DMS 273 treated with DMSO at 0.1 percent for 48 hours (cell line): ENCODE results near the gene PFDN4.

Source experiments
- DNase-seq: peaks from one replicate; lab custom pipeline; 2025; lab: John Stamatoyannopoulos, UW

Gene PFDN4

GRCh38 chr20:54200487-54201267 is 7.2 kb upstream of the PFDN4 start:
- DNase-seq = no peak

- no peak for DNase-seq
Measured at GRCh38 chr20:54201268-54201846, 6.5 kb upstream of the PFDN4 start.

DNA sequence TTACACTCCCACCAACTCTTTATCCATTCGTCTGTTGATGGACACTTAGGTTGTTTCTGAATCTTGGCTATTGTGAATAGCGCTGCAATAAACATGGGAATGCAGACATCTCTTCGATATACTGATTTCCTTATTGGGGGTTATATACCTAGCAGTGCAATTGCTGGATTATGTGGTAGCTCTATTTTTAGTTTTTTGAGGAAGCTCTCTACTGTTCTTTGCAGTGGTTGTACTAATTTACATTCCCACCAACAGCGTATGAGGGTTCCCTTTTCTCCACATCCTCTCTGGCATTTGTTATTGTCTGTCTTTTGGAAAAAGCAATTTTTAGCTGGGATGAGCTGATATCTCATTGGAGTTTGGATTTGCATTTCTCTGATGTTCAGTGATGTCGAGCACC is 4.6 kb upstream of the PFDN4 start:
- DNase-seq = no peak

- DNase-seq = no peak
Measured at GRCh38 chr20:54204063-54204462, 3.8 kb upstream of the PFDN4 start.

DNA sequence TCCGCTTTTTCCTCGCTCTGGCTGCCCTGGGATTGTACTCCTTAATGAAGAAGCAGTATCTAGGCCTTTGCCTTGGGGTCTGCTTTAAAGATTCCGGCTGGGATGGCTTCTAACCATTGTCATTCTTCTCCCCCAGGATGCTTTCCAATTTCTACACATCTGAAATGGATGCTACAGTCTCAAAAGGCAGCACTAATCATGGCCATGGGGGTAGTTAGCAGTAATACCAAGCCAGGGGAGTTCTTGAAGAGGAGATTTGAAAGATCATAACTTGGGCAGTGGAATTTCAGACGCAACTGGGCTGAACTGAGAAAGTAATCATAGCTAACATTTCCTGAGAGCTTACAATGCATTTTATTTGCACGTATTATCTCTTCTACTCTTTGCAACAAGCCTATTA is 3.4 kb upstream of the PFDN4 start:
- no peak for DNase-seq

GRCh38 chr20:54205450-54205849 is 2.4 kb upstream of the PFDN4 start:
- no peak for DNase-seq

GRCh38 chr20:54207053-54207742 is 689 bp upstream of the PFDN4 start:
- no peak for DNase-seq

DNA sequence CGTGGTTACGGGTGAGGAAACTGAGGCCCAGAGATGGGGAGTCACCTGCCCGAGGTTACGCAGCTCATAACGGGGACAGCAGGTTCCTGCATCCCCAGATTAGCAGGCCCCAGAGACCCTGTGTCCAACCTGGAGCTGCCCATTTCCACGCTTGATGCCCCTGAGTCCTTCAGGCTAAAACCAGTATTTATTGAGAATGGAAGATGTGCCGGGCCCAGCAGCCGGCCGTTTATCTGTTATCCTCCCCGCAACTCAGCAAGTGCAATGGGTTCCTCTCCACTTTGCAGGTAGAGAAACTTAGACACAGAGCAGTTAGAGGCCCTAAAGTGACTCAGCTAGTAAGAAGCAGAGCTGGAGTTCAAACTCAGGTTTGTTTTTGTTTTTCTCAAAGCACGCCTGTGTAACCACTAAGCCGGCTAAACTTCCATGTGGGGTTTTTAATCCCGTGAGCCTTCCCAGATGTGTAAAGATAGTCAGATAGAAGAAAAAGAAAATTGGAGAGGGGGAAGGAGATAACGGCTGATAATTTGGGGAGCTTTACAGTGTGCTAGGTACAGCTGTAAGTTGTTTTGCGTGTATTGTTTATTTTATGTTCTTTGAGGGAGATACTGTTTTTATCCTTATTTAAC is 775 bp downstream of the PFDN4 start:
- DNase-seq = no peak

- no peak for DNase-seq
Measured at GRCh38 chr20:54209216-54209813, 1.4 kb downstream of the PFDN4 start.

DNA sequence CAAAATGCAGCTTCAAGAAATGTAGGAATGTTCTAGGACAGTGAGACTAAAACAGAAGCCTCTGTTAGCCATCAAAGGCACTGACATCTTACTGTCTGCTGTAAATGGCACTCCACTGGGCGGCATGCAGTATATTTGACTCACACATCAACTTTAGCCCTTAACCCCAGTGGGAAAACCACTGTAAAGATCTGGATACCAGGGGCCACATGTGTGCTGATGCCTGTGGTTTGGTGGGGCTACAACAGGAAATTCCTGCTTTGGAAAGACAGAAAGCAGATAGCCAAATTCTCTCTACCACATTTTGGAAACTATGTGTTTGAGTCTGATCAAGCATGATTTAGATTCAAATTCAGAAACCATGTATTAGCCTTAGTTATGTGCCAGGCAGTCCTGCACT is 4.3 kb downstream of the PFDN4 start:
- DNase-seq = no peak

GRCh38 chr20:54212871-54213270 is 5.0 kb downstream of the PFDN4 start:
- no peak for DNase-seq

DNA sequence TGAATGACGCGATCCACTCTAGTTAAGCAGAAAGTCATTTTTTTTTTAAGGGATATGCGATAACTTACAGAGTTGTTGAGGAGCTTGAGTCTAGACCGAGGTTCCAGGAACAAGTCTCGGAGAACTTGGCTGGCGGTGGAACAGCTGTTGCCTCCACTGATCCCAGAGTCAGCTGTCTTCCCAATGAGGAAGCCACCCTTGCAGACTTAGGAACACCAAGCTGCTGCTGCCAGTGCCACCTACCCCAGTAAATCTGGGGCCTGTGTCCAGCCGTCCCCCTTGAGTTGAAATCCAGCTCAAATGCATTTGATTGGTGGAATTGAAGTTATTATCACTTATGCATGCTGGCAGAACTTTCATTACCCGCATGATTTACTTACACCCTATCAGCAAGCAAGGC is 6.7 kb downstream of the PFDN4 start:
- no peak for DNase-seq

DNA sequence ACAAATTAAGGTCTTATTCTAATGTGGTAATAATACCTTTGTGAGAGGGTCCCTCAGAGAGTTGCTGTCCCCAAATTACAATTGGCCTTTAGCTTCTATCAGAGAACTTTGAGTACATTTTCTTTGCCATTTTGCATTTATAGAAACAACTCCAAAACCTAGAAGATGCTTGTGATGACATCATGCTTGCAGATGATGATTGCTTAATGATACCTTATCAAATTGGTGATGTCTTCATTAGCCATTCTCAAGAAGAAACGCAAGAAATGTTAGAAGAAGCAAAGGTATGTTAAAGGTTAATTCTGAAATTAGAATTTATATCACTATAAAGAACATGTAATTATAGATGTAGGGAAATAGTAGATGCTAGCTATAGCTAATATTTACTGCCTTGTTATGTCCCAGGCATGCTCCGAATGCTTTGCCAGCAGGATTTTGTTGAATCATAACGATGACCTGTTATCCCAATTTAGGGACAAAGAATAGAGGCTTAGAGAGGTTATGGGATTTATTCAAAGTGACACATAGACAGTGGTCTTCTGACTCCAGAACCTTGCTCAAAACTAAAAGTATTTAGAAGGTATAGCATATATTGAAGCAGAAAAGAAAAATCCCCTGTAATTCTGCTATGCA is 7.4 kb downstream of the PFDN4 start:
- no peak for DNase-seq

- no peak for DNase-seq
Measured at GRCh38 chr20:54217762-54218161, 9.9 kb downstream of the PFDN4 start.

GRCh38 chr20:54218470-54218869 is 10.6 kb downstream of the PFDN4 start:
- DNase-seq = no peak

GRCh38 chr20:54219751-54220426 is 12.0 kb downstream of the PFDN4 start:
- DNase-seq = no peak

DNA sequence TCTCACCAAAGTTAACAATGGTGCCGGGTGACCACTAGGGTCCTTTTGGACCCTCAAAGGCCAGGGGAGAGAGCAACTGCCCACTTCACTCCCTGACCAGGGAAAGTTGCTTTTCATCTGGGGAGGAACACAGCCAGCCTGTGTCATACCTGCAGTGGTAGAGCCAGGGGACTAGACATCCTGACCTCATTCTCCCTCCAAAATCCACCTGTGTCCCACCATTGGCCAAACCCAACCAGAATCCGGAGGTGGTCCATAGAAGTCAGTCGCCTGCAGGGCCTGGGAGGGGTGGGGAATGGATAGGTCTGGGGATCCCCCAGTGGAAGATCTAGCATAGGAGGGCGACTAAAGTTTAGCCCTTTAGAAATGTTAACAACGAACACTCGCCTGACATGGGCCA is 12.8 kb downstream of the PFDN4 start:
- DNase-seq = no peak

DNA sequence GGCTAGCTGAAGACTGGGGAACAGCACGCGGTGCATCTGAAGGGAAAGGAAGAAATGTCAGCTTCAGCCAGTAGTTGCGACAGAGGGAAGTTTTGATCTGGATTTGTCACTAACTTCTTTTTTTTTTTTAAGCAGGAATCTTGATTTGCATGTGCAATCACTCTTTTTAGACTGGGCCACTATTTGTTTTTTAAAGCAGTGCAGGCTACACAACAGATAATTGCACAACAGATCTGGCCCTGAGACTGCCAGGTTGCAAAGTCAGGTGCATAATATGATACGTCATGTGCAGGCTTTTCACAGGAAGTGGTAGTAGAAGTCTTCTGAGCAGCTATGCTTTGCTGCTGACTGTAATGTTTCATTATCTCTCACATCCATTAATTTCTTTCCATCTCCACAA is 13.5 kb downstream of the PFDN4 start:
- no peak for DNase-seq

- no peak for DNase-seq
Measured at GRCh38 chr20:54221996-54222890, 14.4 kb downstream of the PFDN4 start.

GRCh38 chr20:54223285-54223684 is 15.4 kb downstream of the PFDN4 start:
- DNase-seq = no peak
